BLaER1 (cell line): ENCODE measurements around the gene FRZB.

Experiments used
- H3K27ac ChIP-seq: shearing (Covaris generic); formaldehyde crosslinking; 2 replicates; pipeline ENCODE4 v1.8.1; 2022
- H3K27me3 ChIP-seq: shearing (Covaris generic); formaldehyde crosslinking; 2 replicates; pipeline ENCODE4 v1.8.1; 2022
- H3K36me3 ChIP-seq: shearing (Covaris generic); formaldehyde crosslinking; 2 replicates; pipeline ENCODE4 v1.8.1; 2022
- H3K4me1 ChIP-seq: shearing (Covaris generic); formaldehyde crosslinking; 2 replicates; pipeline ENCODE4 v1.8.1; 2022
- H3K4me2 ChIP-seq: shearing (Covaris generic); formaldehyde crosslinking; 2 replicates; pipeline ENCODE4 v1.8.1; 2022
- H3K4me3 ChIP-seq: shearing (Covaris generic); formaldehyde crosslinking; 2 replicates; pipeline ENCODE4 v1.8.1; 2022
- H3K9ac ChIP-seq: shearing (Covaris generic); formaldehyde crosslinking; 2 replicates; pipeline ENCODE4 v1.8.1; 2022
- H3K9me3 ChIP-seq: shearing (Covaris generic); formaldehyde crosslinking; 2 replicates; pipeline ENCODE4 v1.8.1; 2022
- H4K20me1 ChIP-seq: shearing (Covaris generic); formaldehyde crosslinking; 2 replicates; pipeline ENCODE4 v1.8.1; 2022
- Cebpa-rat ChIP-seq: shearing (Covaris generic); IDR thresholded peaks from 2 replicates; pipeline ENCODE4 v1.8.1; 2022

The FRZB gene

GRCh38 chr2:182827182-182827879, 39.1 kb downstream of the FRZB start:
- Histone ChIP-seq H3K4me2 (no peak overlapping the region), H4K20me1 (no peaks in the 10 kb centered on the region), H3K27me3 (no peaks in the 10 kb centered on the region), H3K36me3 (no peaks in the 10 kb centered on the region), H3K4me1 (peaks cover 14% of the 10 kb centered on the region), H3K4me3 (no peak overlapping the region), H3K9ac (no peak overlapping the region), H3K27ac (no peak overlapping the region), H3K9me3 (no peaks in the 10 kb centered on the region)
- no peak for TF ChIP-seq Cebpa-rat

DNA sequence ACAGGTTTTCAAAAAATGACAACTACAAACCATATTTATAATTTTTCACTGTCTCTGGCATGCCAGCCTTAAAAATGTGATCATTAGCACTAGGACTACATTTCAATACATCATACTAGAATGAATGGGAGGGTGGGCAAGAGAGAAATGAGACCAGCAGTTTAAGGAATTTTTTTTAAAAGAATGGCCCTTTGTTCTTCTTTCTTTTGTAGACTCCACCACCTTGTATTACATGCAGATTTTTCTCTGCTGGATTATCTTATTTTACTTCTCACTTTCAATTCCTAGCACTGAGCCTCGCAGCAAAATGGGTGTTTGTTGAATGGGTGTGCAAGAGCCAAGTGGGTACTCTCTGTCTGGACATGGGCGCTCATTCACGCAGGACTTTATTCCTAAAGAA, 39.9 kb downstream of the FRZB start:
- Histone ChIP-seq H3K36me3 (no peaks in the 10 kb centered on the region), H3K9ac (no peak overlapping the region), H4K20me1 (no peaks in the 10 kb centered on the region), H3K9me3 (no peaks in the 10 kb centered on the region), H3K4me2 (no peak overlapping the region), H3K27me3 (no peaks in the 10 kb centered on the region), H3K4me1 (peaks cover 5% of the 10 kb centered on the region), H3K27ac (no peak overlapping the region), H3K4me3 (no peak overlapping the region)
- no peak for TF ChIP-seq Cebpa-rat

DNA sequence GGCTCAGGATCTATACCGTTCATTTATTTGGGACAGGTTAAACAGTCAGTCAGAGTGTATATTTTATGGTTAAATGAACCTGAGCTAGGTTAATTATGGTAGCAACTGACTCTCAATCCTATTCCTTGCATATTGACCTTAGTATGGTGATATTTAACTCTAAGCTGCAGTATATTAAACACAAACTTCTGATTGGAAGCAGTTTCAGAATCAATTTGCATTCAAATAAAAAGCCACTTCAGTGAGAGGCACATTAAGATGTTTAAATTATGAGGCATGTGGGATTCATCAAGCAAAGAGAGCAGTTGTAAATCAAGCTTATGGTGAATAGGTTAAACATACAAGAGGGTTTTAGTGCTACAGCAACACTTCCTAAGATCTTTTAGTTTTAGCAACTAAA, 40.4 kb downstream of the FRZB start:
- peaks cover 1% of the 10 kb centered on the region for H3K4me1 ChIP-seq
- TF ChIP-seq Cebpa-rat = no peak
- no peaks in the 10 kb centered on the region for H3K36me3 ChIP-seq
- no peaks in the 10 kb centered on the region for H3K9me3 ChIP-seq
- no peaks in the 10 kb centered on the region for H4K20me1 ChIP-seq
- no peak overlapping the region for H3K9ac ChIP-seq
- H3K4me2 ChIP-seq = no peak overlapping the region
- H3K27ac ChIP-seq = no peak overlapping the region
- H3K27me3 ChIP-seq = no peaks in the 10 kb centered on the region
- H3K4me3 ChIP-seq = no peak overlapping the region

- H3K36me3 ChIP-seq = no peaks in the 10 kb centered on the region
- TF ChIP-seq Cebpa-rat = no peak
- H3K4me2 ChIP-seq = no peak overlapping the region
- H4K20me1 ChIP-seq = no peaks in the 10 kb centered on the region
- no peak overlapping the region for H3K9ac ChIP-seq
- H3K27ac ChIP-seq = no peak overlapping the region
- no peaks in the 10 kb centered on the region for H3K4me1 ChIP-seq
- no peak overlapping the region for H3K4me3 ChIP-seq
- no peaks in the 10 kb centered on the region for H3K9me3 ChIP-seq
- no peaks in the 10 kb centered on the region for H3K27me3 ChIP-seq
Measured at GRCh38 chr2:182824767-182825158, 41.7 kb downstream of the FRZB start.

DNA sequence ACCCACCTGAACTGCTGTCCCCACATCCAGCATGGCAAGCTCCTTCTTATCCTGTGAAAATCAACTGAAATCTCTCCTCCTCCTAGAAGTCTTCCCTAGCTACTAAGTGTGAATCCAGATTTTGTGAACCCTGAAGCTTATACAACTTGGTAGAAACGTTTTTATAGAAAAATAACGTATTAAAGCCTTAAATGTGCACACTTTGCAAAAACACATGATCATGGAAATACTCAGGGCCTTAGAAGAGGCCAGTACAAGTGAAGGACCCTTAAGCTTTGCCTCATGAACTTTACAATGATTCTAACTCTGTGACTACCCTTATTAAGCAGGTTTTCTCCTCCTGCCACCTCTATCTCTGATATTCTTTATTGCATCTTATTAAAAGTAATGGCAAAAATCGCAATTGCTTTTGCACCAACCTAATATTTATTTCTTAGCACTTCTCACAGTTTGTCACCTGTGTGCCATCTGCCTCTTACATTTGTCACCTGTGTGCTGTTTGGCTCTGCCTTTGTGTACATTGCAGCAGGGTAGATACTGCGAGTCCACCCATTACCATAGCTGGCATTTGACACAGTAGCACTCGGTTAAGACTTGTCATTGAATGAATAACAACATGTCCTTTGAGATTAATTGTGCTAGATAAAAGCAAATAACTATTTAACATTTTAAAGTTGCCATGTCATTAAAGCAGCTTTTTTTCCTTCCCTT, 42.2 kb downstream of the FRZB start:
- H3K4me3 ChIP-seq = no peak overlapping the region
- no peaks in the 10 kb centered on the region for H3K9me3 ChIP-seq
- no peak overlapping the region for H3K27ac ChIP-seq
- no peaks in the 10 kb centered on the region for H4K20me1 ChIP-seq
- H3K36me3 ChIP-seq = no peaks in the 10 kb centered on the region
- no peaks in the 10 kb centered on the region for H3K27me3 ChIP-seq
- TF ChIP-seq Cebpa-rat = no peak
- no peak overlapping the region for H3K9ac ChIP-seq
- H3K4me2 ChIP-seq = no peak overlapping the region
- no peaks in the 10 kb centered on the region for H3K4me1 ChIP-seq

DNA sequence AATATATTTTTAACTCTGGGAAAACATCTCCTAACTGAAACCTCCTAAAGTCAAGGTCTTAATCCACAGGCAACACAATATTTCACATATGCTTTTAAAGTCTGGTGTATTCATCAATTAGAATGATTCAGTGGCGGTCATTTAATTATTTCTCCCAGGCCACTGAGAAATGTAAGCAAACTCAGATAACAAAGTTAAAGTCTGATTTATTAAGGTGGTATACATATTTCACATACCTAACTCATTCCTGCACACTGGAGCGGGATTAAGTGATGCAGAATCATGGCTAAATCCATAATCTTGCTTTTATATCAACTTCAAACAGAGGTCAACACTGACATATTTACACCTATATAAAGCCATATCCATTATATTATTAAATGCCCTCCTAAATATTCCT, 43.7 kb downstream of the FRZB start:
- Histone ChIP-seq H3K9ac (no peak overlapping the region), H3K36me3 (no peaks in the 10 kb centered on the region), H3K4me3 (no peak overlapping the region), H3K4me2 (no peak overlapping the region), H3K27me3 (no peaks in the 10 kb centered on the region), H3K4me1 (no peaks in the 10 kb centered on the region), H3K27ac (no peak overlapping the region), H3K9me3 (no peaks in the 10 kb centered on the region), H4K20me1 (no peaks in the 10 kb centered on the region)
- TF ChIP-seq Cebpa-rat = no peak

DNA sequence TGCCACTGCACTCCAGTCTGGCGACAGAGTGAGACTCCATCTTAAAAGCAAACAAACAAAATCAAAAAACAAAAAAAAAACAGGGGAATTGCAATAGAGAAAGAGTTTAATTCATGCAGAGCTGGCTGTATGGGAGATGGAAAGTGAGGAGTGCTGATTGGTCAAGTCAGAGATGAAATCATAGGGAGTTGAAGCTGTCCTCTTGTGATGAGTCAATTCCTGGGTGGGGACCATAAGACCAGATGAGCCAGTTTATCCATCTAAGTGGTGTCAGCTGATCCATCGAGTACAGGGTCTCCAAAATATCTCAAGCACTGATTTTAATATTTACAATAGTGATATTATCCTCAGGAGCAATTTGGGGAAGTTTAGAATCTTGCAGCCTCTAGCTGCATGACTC, 45.3 kb downstream of the FRZB start:
- no peak for TF ChIP-seq Cebpa-rat
- Histone ChIP-seq H3K27me3 (no peaks in the 10 kb centered on the region), H3K36me3 (no peaks in the 10 kb centered on the region), H3K9ac (no peak overlapping the region), H3K4me2 (no peak overlapping the region), H3K4me1 (no peaks in the 10 kb centered on the region), H3K9me3 (no peaks in the 10 kb centered on the region), H3K27ac (no peak overlapping the region), H3K4me3 (no peak overlapping the region), H4K20me1 (no peaks in the 10 kb centered on the region)

GRCh38 chr2:182819412-182819811, 47.0 kb downstream of the FRZB start:
- no peaks in the 10 kb centered on the region for H3K36me3 ChIP-seq
- no peak overlapping the region for H3K4me2 ChIP-seq
- no peaks in the 10 kb centered on the region for H3K4me1 ChIP-seq
- no peaks in the 10 kb centered on the region for H4K20me1 ChIP-seq
- H3K27me3 ChIP-seq = no peaks in the 10 kb centered on the region
- no peak overlapping the region for H3K4me3 ChIP-seq
- TF ChIP-seq Cebpa-rat = no peak
- no peak overlapping the region for H3K9ac ChIP-seq
- no peaks in the 10 kb centered on the region for H3K9me3 ChIP-seq
- H3K27ac ChIP-seq = no peak overlapping the region

- Histone ChIP-seq H3K9ac (no peak overlapping the region), H3K4me3 (no peak overlapping the region), H4K20me1 (no peaks in the 10 kb centered on the region), H3K4me2 (no peak overlapping the region), H3K27me3 (no peaks in the 10 kb centered on the region), H3K27ac (no peak overlapping the region), H3K36me3 (no peaks in the 10 kb centered on the region), H3K4me1 (no peaks in the 10 kb centered on the region), H3K9me3 (no peaks in the 10 kb centered on the region)
- no peak for TF ChIP-seq Cebpa-rat
Measured at GRCh38 chr2:182818925-182819324, 47.5 kb downstream of the FRZB start.

DNA sequence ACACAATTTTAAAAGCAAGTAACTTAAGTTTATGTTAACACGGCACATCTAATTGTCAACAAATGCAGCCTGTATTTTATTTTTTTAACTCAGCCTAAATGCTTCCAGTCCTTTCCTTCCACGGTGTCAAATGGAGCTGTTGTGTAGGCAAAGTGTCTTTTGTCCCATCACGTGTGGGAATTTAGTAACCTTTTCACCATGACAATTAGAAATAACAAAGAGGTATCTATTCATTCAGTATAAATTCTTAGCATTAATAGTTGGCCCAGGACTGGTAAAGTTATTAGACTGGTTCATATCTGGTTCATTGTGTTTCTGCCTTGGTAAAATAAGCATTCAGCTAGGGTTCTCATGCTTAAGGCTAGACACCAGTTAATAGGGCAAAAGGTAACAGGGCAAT, 47.9 kb downstream of the FRZB start:
- H4K20me1 ChIP-seq = no peaks in the 10 kb centered on the region
- H3K4me2 ChIP-seq = no peak overlapping the region
- H3K9me3 ChIP-seq = no peaks in the 10 kb centered on the region
- no peak overlapping the region for H3K9ac ChIP-seq
- no peak overlapping the region for H3K4me3 ChIP-seq
- TF ChIP-seq Cebpa-rat = no peak
- no peaks in the 10 kb centered on the region for H3K27me3 ChIP-seq
- H3K27ac ChIP-seq = no peak overlapping the region
- no peaks in the 10 kb centered on the region for H3K36me3 ChIP-seq
- H3K4me1 ChIP-seq = no peaks in the 10 kb centered on the region
